ENCODE measurements around the gene ABL2. TPM values are rescaled to one million over a fixed set of nuclear protein-coding genes. Genes with fewer than 3 reads are reported as not detected.

Gene ABL2
- total and polyA plus RNA-seq, 2 donors (not counting 3 experiments of a cell fraction or from before 2014, with no cell fraction given), result 41.8 to 158 TPM

DNA sequence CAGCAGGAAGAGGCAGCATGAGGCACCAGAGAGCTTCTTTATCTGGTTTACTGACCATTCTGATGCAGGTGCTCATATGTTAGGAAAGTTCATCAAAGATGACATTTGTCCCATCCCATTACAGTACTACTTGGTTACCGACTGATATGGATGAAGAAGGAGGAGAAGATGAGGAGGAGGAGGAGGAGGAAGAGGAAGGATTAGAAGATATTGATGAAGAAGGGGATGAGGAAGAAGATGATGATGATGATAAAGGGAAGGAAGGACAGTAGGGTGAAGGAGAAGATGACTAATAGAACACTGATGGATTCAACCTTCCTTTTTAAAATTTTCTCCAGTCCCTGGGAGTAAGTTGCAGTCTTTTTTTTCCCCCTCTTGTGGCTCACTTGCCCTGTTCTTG is 45.1 kb downstream of the ABL2 start:
- Histone ChIP-seq H2AFZ (ENCODE audit: low read depth, low read length) (no peak overlapping the region), H4K20me1 (replicated peaks; ENCODE audit: control insufficient read depth, extremely low read depth, insufficient read depth, low read length) (no peaks in the 10 kb centered on the region), H3K27ac (ENCODE audit: insufficient read depth, low read depth, low read length) (no peak overlapping the region), H3K4me2 (ENCODE audit: insufficient read depth, low read length) (no peak overlapping the region), H3K9me1 (replicated peaks; ENCODE audit: control insufficient read depth, extremely low read depth, insufficient read depth, low read length) (no peaks in the 10 kb centered on the region), H3K27me3 (ENCODE audit: control insufficient read depth in 2 of 2, insufficient read depth in 2 of 2, low read length in 2 of 2) (no peaks in the 10 kb centered on the region), H3K4me3 (replicated peaks in 1 of 3; ENCODE audit: insufficient read depth in 1 of 3, low read depth in 1 of 3, low read length in 3 of 3) (no peak overlapping the region), H3K9ac (replicated peaks; ENCODE audit: extremely low read depth, insufficient read depth, low read length) (no peak overlapping the region), H3K36me3 (ENCODE audit: control insufficient read depth in 2 of 2, extremely low read depth in 1 of 2, insufficient read depth in 2 of 2, low read length in 2 of 2) (no peaks in the 10 kb centered on the region), H3K9me3 (replicated peaks; ENCODE audit: control insufficient read depth, insufficient read depth, low read length) (no peaks in the 10 kb centered on the region), H3K4me1 (ENCODE audit: control insufficient read depth, extremely low read depth, insufficient read depth, low read length) (peaks cover 1% of the 10 kb centered on the region), H3K79me2 (ENCODE audit: control insufficient read depth, insufficient read depth, low read length) (peaks cover 39% of the 10 kb centered on the region)
- TF ChIP-seq, protein P1, sequence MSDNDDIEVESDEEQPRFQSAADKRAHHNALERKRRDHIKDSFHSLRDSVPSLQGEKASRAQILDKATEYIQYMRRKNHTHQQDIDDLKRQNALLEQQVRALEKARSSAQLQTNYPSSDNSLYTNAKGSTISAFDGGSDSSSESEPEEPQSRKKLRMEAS (IDR thresholded peaks at IDR 0.05; ENCODE audit: insufficient read depth, insufficient read length), result no peak
- TF ChIP-seq POLR2A (IDR thresholded peaks at IDR 0.05; ENCODE audit: low read depth, low read length) (no peak), JUN (IDR thresholded peaks at IDR 0.05; ENCODE audit: borderline replicate concordance, insufficient read depth, insufficient read length, low read depth) (no peak), POLR2AphosphoS5 (IDR thresholded peaks at IDR 0.05; ENCODE audit: insufficient read depth, low read depth, low read length) (no peak)
- DNase-seq (ENCODE audit: low read depth, low spot score), result no peak
- intact Hi-C loops (cut with micrococcal nuclease) (no loop called here), dilution Hi-C loops (cut with MboI; ENCODE audit: extremely low pct_ligation_motif_present, low sequenced_read_pairs) (no loop called here)
- no peak for FAIRE-seq
- CTCF ChIA-PET, result no interaction called here
- BruUV-seq (replicated peaks), result no TSS peak
- POLR2A ChIA-PET, result no interaction called here

DNA sequence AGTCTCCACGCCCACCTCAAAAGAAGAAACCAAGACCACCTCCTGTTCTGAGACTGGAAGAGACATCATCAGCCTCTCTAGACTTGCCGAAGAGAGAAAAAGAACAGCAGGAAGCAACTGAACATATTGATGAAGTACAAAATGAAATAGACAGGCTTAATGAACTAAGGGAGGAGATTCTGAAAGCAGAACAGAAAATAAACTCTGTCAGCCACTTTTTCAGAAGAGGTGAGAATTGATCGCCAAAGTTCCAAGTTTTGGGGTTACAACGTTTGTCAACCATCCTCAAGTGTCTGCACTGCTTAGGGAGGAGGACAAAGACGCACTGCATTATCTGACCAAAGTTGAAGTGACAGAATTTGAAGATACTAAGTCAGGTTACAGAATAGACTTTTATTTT is 45.6 kb downstream of the ABL2 start:
- CTCF ChIA-PET, result no interaction called here
- intact Hi-C loops (cut with micrococcal nuclease) (no loop called here), dilution Hi-C loops (cut with MboI; ENCODE audit: extremely low pct_ligation_motif_present, low sequenced_read_pairs) (no loop called here)
- Histone ChIP-seq H3K27ac (ENCODE audit: insufficient read depth, low read depth, low read length) (no peak overlapping the region), H3K4me1 (ENCODE audit: control insufficient read depth, extremely low read depth, insufficient read depth, low read length) (peaks cover 6% of the 10 kb centered on the region), H3K79me2 (ENCODE audit: control insufficient read depth, insufficient read depth, low read length) (peaks cover 36% of the 10 kb centered on the region), H3K9ac (replicated peaks; ENCODE audit: extremely low read depth, insufficient read depth, low read length) (no peak overlapping the region), H3K4me3 (replicated peaks in 1 of 3; ENCODE audit: insufficient read depth in 1 of 3, low read depth in 1 of 3, low read length in 3 of 3) (no peak overlapping the region), H4K20me1 (replicated peaks; ENCODE audit: control insufficient read depth, extremely low read depth, insufficient read depth, low read length) (no peaks in the 10 kb centered on the region), H3K27me3 (ENCODE audit: control insufficient read depth in 2 of 2, insufficient read depth in 2 of 2, low read length in 2 of 2) (no peaks in the 10 kb centered on the region), H3K4me2 (ENCODE audit: insufficient read depth, low read length) (no peak overlapping the region), H3K36me3 (ENCODE audit: control insufficient read depth in 2 of 2, extremely low read depth in 1 of 2, insufficient read depth in 2 of 2, low read length in 2 of 2) (no peaks in the 10 kb centered on the region), H3K9me1 (replicated peaks; ENCODE audit: control insufficient read depth, extremely low read depth, insufficient read depth, low read length) (no peaks in the 10 kb centered on the region), H2AFZ (ENCODE audit: low read depth, low read length) (no peak overlapping the region), H3K9me3 (replicated peaks; ENCODE audit: control insufficient read depth, insufficient read depth, low read length) (no peaks in the 10 kb centered on the region)
- BruUV-seq (replicated peaks), result no TSS peak
- no peak for TF ChIP-seq MYC (IDR thresholded peaks at IDR 0.05; ENCODE audit: low read depth, low read length)
- TF ChIP-seq FOS (IDR thresholded peaks at IDR 0.05; ENCODE audit: borderline replicate concordance, insufficient read depth, low read length), result no peak
- TF ChIP-seq EZH2 (IDR thresholded peaks at IDR 0.05; ENCODE audit: borderline replicate concordance, low read depth, low read length, severe bottlenecking), result no peak
- no peak for TF ChIP-seq POLR2AphosphoS5 (IDR thresholded peaks at IDR 0.05; ENCODE audit: insufficient read depth, low read depth, low read length)
- TF ChIP-seq, protein P2, sequence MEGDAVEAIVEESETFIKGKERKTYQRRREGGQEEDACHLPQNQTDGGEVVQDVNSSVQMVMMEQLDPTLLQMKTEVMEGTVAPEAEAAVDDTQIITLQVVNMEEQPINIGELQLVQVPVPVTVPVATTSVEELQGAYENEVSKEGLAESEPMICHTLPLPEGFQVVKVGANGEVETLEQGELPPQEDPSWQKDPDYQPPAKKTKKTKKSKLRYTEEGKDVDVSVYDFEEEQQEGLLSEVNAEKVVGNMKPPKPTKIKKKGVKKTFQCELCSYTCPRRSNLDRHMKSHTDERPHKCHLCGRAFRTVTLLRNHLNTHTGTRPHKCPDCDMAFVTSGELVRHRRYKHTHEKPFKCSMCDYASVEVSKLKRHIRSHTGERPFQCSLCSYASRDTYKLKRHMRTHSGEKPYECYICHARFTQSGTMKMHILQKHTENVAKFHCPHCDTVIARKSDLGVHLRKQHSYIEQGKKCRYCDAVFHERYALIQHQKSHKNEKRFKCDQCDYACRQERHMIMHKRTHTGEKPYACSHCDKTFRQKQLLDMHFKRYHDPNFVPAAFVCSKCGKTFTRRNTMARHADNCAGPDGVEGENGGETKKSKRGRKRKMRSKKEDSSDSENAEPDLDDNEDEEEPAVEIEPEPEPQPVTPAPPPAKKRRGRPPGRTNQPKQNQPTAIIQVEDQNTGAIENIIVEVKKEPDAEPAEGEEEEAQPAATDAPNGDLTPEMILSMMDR (IDR thresholded peaks at IDR 0.05; ENCODE audit: extremely low read depth in 1 of 2, insufficient read depth in 1 of 2, low read depth in 1 of 2, low read length in 2 of 2), result no peak
- no peak for TF ChIP-seq JUN (IDR thresholded peaks at IDR 0.05; ENCODE audit: borderline replicate concordance, insufficient read depth, insufficient read length, low read depth)
- FAIRE-seq (no peak), DNase-seq (ENCODE audit: low read depth, low spot score) (no peak)
- POLR2A ChIA-PET, result no interaction called here

All from endothelial cell of umbilical vein (primary cell).